ENCODE measurements around the gene KIF6. TPM values are rescaled to one million over a fixed set of nuclear protein-coding genes. Genes with fewer than 3 reads are reported as not detected.

The KIF6 gene
- total and polyA plus RNA-seq, 11 donors = 0.06 to 0.77 (median 0.48) TPM

GRCh38 chr6:39527792-39528564, 197.2 kb downstream of the KIF6 start:
- H3K27me3 ChIP-seq = no peaks in the 10 kb centered on the region
- DNase-seq (no peak), ATAC-seq (no peak)
- H3K36me3 ChIP-seq = no peaks in the 10 kb centered on the region
- intact Hi-C loops (cut with DNase I) = no loop called here
- no peak overlapping the region for H3K27ac ChIP-seq
- H3K4me1 ChIP-seq = peaks cover 0 to 12% (median 0%) of the 10 kb centered on the region in 12 donors
- TF ChIP-seq POLR2A (IDR thresholded peaks at IDR 0.05) (no peak), CTCF (IDR thresholded peaks at IDR 0.05) (no peak)
- no peak overlapping the region for H3K4me3 ChIP-seq
- 75 to 83% (median 78%) methylated on average over 2 of the region's 2 CpGs for WGBS, 4 donors
- H3K9me3 ChIP-seq = no peaks in the 10 kb centered on the region

GRCh38 chr6:39524007-39524406, 201.2 kb downstream of the KIF6 start:
- no peak overlapping the region for H3K4me3 ChIP-seq
- WGBS, 4 donors = 83 to 91% (median 88%) methylated on average over 2 of the region's 2 CpGs
- H3K27ac ChIP-seq = no peak overlapping the region
- H3K36me3 ChIP-seq = no peaks in the 10 kb centered on the region
- H3K27me3 ChIP-seq = no peaks in the 10 kb centered on the region
- TF ChIP-seq CTCF (IDR thresholded peaks at IDR 0.05) = no peak
- no peak for TF ChIP-seq POLR2A (IDR thresholded peaks at IDR 0.05)
- ATAC-seq (no peak), DNase-seq (no peak)
- no peaks in the 10 kb centered on the region for H3K9me3 ChIP-seq
- no peaks in the 10 kb centered on the region for H3K4me1 ChIP-seq
- intact Hi-C loops (cut with DNase I) = no loop called here

- H3K36me3 ChIP-seq = no peaks in the 10 kb centered on the region
- H3K27me3 ChIP-seq = no peaks in the 10 kb centered on the region
- ATAC-seq (no peak), DNase-seq (no peak)
- intact Hi-C loops (cut with DNase I) = no loop called here
- TF ChIP-seq CTCF (IDR thresholded peaks at IDR 0.05) = no peak
- no peak for TF ChIP-seq POLR2A (IDR thresholded peaks at IDR 0.05)
- no peaks in the 10 kb centered on the region for H3K4me1 ChIP-seq
- no peak overlapping the region for H3K27ac ChIP-seq
- 33 to 54% (median 44%) methylated on average over 2 of the region's 2 CpGs for WGBS, 4 donors
- H3K9me3 ChIP-seq = no peaks in the 10 kb centered on the region
- no peak overlapping the region for H3K4me3 ChIP-seq
Measured at GRCh38 chr6:39521958-39522357, 203.2 kb downstream of the KIF6 start.

GRCh38 chr6:39520916-39521315, 204.3 kb downstream of the KIF6 start:
- intact Hi-C loops (cut with DNase I) = no loop called here
- DNase-seq (no peak), ATAC-seq (no peak)
- H3K4me3 ChIP-seq = no peak overlapping the region
- H3K27me3 ChIP-seq = no peaks in the 10 kb centered on the region
- H3K4me1 ChIP-seq = no peaks in the 10 kb centered on the region
- H3K9me3 ChIP-seq = no peaks in the 10 kb centered on the region
- WGBS, 4 donors = 67 to 78% (median 73%) methylated on average over 1 of the region's 1 CpG
- TF ChIP-seq CTCF (IDR thresholded peaks at IDR 0.05) (no peak), POLR2A (IDR thresholded peaks at IDR 0.05) (no peak)
- no peaks in the 10 kb centered on the region for H3K36me3 ChIP-seq
- H3K27ac ChIP-seq = no peak overlapping the region
